A549 treated with dexamethasone at 1 μM for 4 hours (cell line): Measurements from ENCODE around the gene CDC26. TPM values are rescaled to one million over a fixed set of nuclear protein-coding genes. Genes with fewer than 3 reads are reported as not detected.

Experiments used
- total RNA-seq: library from RNA; stranded (reverse); fragments of 200-300 nt; extraction: Qiagen RNA extraction; gene quantifications from 5 replicates; pipeline ENCODE4 v1.2.3, GENCODE V29; 2022

Gene CDC26
- 41.7 to 63.9 TPM (median 48.5 TPM) in 5 replicates for total RNA-seq

DNA sequence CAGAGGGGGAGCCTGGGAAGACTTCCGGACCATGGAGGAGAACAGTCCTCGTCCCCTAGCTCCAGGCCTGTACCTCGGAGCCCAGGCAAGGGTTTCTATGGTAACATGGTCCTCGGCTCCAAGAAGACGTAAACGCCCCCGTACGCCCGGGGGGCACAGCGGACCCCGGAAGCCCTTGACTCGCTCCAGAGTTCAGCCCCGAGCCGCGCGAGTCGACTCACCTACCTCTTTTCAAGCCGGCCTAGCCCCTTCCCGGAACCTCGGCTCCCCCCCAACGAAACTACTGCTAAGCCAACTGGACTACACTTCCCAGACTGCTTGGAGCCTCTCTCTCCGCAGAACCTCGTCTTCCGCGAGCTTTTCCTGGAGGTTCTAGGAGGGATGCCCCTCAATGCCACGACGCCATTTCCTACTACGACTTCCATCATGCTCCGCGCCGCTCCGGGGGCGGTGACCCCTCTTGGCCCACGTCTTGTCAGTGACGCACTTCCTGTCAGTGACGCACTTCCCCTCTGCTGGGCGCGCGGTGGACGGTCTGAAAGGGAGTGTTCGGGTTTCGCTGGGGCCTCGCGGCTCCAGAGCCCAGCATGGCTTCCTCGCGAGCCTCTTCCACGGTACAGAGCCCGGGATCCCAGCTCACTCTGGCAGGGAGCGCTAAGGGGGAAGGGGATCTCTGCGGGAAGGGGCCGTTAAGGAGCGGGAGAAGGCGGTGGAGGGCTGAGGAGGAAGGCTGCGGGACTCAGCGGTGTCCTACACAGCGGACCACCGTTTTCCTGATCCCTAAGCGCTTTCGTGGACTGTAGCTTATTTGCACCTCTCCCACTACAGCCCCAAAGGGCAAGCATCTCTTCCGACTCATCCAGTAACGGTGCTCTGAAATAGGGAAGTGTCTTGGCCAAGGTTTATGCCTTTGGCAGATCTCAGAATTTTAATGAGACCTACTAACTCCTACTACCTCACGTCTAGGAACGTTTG, at the start of gene CDC26, which contains the start of gene PRPF4:
Gene CDC26 (minus strand): TSS at position 416 of the 975 bp plus-strand sequence. CDS start 3,065 bp downstream, outside the sequence.
Gene PRPF4 (plus strand): TSS at position 502 of the 975 bp plus-strand sequence. CDS start 86 bp downstream, at position 588.

DNA sequence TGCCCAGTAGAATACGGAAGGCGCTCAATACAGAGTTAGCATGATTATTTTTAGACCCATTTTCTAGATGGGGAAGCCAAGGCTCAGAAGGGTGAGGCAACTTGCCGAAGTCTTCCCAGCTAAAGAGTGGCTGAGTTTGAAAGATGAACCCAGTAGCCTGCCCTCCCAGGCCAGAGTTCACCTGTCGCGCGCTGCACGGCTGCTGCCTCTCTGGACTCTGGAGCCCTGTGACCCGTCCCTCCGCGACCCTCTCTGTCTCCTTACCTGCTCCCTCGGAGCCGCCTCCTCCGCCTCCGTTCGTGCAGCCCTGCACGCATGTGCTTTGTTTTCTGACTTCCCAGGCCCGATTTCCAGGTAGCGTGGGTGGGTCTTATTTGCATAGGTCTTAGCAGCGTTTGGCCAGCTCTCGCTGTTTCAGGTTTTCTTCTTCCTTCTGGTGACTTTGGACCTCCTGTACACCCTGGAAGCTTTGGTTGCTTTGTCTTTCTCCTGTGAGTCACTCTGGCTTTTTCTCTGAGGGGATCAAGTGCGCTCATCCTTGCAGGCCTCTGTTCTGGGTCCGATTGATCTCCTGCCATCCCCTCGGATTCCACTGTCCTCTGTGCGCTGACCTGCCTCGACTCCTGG, 27.5 kb upstream of the CDC26 start, which contains the start of gene RNF183:
Gene RNF183 (minus strand): TSS at position 585 of the 627 bp plus-strand sequence. CDS start 5,192 bp downstream, outside the sequence.

DNA sequence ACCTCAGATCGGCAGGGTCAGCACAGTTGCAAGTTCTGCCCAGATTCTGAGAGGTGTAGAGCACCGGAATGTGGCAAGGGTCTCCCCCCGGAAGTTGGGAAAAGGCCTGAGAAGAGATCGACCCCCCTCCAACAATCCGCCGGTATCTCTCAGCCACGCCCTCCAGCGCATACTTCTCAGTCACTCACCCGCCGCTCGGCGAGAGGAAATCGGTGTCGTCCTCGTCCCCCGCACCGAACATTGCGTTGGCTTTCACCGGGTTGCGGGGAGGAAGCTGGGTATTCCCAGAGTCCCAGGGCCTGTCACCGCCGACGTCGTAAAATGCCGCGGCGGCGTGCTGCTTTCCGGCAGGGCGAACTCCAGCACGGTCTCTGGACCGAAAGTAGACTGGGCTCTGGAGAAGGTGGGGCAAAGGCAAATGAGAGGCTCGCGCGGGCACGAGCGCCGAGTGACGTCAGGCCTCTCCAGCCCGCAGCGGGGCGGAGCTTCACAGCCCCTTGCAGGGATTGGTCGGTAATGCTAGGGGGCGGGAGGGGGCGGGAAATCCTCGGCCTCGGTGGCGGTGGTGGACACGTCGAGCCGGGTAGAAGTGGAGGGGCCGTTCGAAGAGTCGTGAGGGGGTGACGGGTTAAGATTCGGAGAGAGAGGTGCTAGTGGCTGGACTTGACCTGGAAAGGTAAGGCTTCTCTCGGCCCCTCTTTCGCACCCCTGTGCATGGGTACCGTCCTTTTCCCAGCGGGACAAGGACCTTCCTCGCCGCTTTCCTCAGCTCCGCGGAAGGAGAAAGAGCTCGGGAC, 54.2 kb downstream of the CDC26 start, which contains the start of the genes FKBP15 and SLC31A1:
Gene FKBP15 (minus strand): TSS at position 275 of the 797 bp plus-strand sequence. CDS start 34 bp downstream, at position 241.
Gene SLC31A1 (plus strand): TSS at position 542 of the 797 bp plus-strand sequence. CDS start 34,605 bp downstream, outside the sequence.

Other genes starting within 250 kb of the CDC26 start
- 1.4 to 2.0 TPM (median 1.7 TPM) in 5 replicates for gene ZFP37, start 218.8 kb downstream of the CDC26 start, total RNA-seq
- gene SLC31A2, start 124.6 kb downstream of the CDC26 start, total RNA-seq = 6.6 to 8.0 TPM (median 7.1 TPM) in 5 replicates
- gene FKBP15, start 54.3 kb downstream of the CDC26 start, total RNA-seq = 15.5 to 18.5 TPM (median 18.0 TPM) in 5 replicates
- gene SLC31A1, start 54.0 kb downstream of the CDC26 start, total RNA-seq = 18.9 to 21.7 TPM (median 20.3 TPM) in 5 replicates
- 55.9 to 60.3 TPM (median 57.5 TPM) in 5 replicates for gene PRPF4, start 86 bp upstream of the CDC26 start, total RNA-seq
- gene RNF183, start 27.8 kb upstream of the CDC26 start, total RNA-seq = 0.07 to 0.17 TPM (median 0.11 TPM) in 3 of 5 replicates, not detected in the others
- 0.85 to 1.6 TPM (median 1.2 TPM) in 5 replicates for gene WDR31, start 64.7 kb upstream of the CDC26 start, total RNA-seq
- gene BSPRY, start 74.0 kb upstream of the CDC26 start, total RNA-seq = 0.05 to 0.11 TPM (median 0.08 TPM) in 4 of 5 replicates, not detected in the other
- gene HDHD3, start 101.4 kb upstream of the CDC26 start, total RNA-seq = 18.3 to 20.5 TPM (median 19.1 TPM) in 5 replicates
- gene ALAD, start 125.7 kb upstream of the CDC26 start, total RNA-seq = 13.1 to 16.0 TPM (median 14.5 TPM) in 5 replicates
- 89.2 to 114 TPM (median 107 TPM) in 5 replicates for gene POLE3, start 135.1 kb upstream of the CDC26 start, total RNA-seq
- 0.45 to 0.63 TPM (median 0.60 TPM) in 5 replicates for gene C9orf43, start 135.2 kb upstream of the CDC26 start, total RNA-seq
- 14.3 to 17.0 TPM (median 14.7 TPM) in 5 replicates for gene RGS3, start 188.2 kb upstream of the CDC26 start, total RNA-seq